Fibroblast of pulmonary artery (primary cell): ENCODE results near the gene MS4A4E.

ENCODE experiments used
- DNase-seq: peaks from one replicate; pipeline ENCODE4 v3.0.0-alpha.2; 2010; ENCODE audit warnings: low read depth
- H3K4me3 ChIP-seq: replicated peaks from 2 replicates; pipeline ENCODE4 v1.5.1; 2011; ENCODE audit warnings: low read depth, mild to moderate bottlenecking, control low read depth, low read length, moderate library complexity
- CTCF ChIP-seq: IDR thresholded peaks from 2 replicates; pipeline ENCODE4 v1.5.1; 2011; ENCODE audit warnings: mild to moderate bottlenecking, control low read depth, low read length, inconsistent platforms; ENCODE audit errors: missing control alignments

MS4A4E gene

DNA sequence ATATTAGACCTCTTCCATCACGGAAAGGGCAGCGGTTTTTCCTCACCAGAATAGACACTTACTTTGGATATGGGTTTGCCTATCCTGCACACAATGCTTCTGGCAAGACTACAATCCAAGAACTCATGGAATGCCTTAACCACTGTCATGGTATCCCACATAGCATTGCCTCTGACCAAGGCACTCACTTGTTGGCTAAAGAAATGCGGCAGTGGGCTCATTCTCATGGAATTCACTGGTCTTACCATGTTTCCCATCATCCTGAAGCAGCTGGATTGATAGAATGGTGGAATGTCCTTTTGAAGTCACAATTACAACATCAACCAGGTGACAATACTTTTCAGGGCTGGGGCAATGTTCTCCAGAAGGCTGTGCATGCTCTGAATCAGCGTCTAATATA, 20.8 kb downstream of the MS4A4E start:
- no peak overlapping the region for H3K4me3 ChIP-seq
- TF ChIP-seq CTCF = no peak
- no peak for DNase-seq

DNA sequence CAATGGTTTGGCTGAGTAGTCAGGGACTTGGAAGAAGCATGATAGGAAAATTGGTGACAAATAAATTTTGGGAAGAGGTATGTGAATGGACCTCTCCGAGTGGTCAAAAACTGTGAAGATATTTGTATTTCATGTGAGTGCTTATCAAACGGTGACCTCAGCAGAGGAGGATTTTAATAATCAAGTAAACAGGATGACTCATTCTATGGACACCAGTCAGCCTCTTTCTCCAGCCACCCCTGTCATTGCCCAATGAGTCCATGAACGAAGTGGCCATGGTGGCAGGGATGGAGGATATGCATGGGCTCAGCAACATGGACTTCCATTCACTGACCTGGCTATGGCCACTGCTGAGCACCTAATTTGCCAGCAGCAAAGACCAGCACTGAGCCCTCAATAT, 21.2 kb downstream of the MS4A4E start:
- no peak overlapping the region for H3K4me3 ChIP-seq
- DNase-seq = no peak
- no peak for TF ChIP-seq CTCF

- no peak overlapping the region for H3K4me3 ChIP-seq
- DNase-seq = no peak
- TF ChIP-seq CTCF = no peak
Observed at GRCh38 chr11:60221181-60221580, 21.8 kb downstream of the MS4A4E start.

DNA sequence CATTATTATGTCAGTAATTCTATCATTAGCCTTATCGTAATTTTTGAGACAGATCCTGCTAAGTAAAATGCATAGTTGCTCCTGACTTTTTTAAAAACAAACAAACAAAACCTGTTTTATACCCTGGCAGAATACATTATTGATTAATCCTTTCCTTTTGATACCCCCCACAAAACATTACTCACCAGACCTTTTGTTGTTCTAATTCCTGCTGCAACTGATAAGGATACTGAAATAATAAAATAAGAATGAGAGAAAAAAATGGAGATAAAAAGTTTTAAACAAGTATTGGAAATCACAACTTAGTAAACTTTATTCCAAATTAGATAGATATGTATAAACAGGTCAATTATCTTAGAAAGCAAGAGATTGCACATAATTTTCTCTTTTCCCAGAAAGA, 28.6 kb downstream of the MS4A4E start:
- no peak for DNase-seq
- H3K4me3 ChIP-seq = no peak overlapping the region
- no peak for TF ChIP-seq CTCF

DNA sequence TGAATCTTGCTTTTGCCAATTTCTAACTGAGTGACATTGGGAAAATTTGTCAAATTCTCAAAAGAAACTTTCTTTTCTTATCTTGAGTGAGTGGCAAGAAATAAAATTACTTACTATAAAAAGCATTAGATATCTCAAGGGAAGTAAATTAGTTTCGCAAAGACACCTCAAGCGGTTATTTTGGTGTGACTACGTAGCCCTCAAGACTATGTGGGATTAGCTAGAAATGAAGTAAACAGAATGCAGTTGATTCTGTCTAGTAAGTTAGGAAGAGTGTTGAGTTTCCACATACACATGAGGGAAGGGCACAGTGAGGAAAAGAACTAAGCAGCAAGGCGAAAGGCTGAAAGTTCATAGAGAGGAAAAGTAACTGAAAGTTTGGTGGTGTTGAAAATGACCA, 31.7 kb downstream of the MS4A4E start:
- no peak overlapping the region for H3K4me3 ChIP-seq
- no peak for DNase-seq
- TF ChIP-seq CTCF = no peak

GRCh38 chr11:60209977-60210376, 33.0 kb downstream of the MS4A4E start:
- no peak for TF ChIP-seq CTCF
- no peak overlapping the region for H3K4me3 ChIP-seq
- no peak for DNase-seq

DNA sequence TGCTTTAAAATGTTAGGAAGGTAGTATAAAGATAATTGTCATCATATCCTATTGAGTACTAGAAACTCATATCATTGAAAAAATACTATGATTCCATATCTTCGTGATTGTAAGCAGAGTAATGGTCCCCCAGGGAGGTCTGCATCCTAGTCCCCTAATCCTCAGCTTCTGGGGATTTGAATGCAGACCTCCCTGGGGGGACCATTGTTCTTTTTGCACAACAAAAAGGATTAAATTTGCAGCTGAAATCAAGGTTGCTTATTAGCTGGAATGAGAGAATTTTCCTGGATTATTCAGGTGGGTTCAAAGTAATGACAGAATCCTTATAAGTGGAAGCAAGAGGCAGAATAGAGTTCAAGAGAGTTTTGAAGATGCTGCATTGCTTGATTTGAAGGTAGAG, 34.0 kb downstream of the MS4A4E start:
- no peak for DNase-seq
- no peak for TF ChIP-seq CTCF
- H3K4me3 ChIP-seq = no peak overlapping the region
